Neural cell (in vitro differentiated cells): ENCODE measurements around the gene KASH5. TPM values are rescaled to one million over a fixed set of nuclear protein-coding genes. Genes with fewer than 3 reads are reported as not detected.

Experiments used
- H2AFZ ChIP-seq: fragments of 200-600, 300-800 bp; sonication (generic), shearing (Covaris generic); 2 replicates; pipeline ENCODE4 v1.6.0; 2014; ENCODE audit warnings: low read depth, mild to moderate bottlenecking, antibody characterized with exemption, low read length, moderate library complexity
- H3F3A ChIP-seq: fragments of 200-600 bp; shearing (Covaris generic); 2 replicates; pipeline ENCODE4 v1.6.1; 2016; ENCODE audit warnings: mild to moderate bottlenecking, moderate library complexity, mixed read lengths, antibody characterized with exemption, low read length; ENCODE audit not compliant: insufficient read depth, poor library complexity, severe bottlenecking
- H3K27ac ChIP-seq: fragments of 200-600, 300-800 bp; sonication (generic), shearing (Covaris generic); 2 replicates; pipeline ENCODE4 v1.5.1; 2014; ENCODE audit warnings: mild to moderate bottlenecking, low read length, moderate library complexity
- H3K27me3 ChIP-seq: fragments of 300-800, 200-600 bp; sonication (generic), shearing (Covaris generic); 2 replicates; pipeline ENCODE4 v1.6.0; 2014; ENCODE audit warnings: mild to moderate bottlenecking, low read depth, low read length, moderate library complexity; ENCODE audit not compliant: insufficient read depth
- H3K36me3 ChIP-seq: fragments of 300-800, 200-600 bp; sonication (generic), shearing (Covaris generic); 2 replicates; pipeline ENCODE4 v1.5.1; 2014; ENCODE audit warnings: mild to moderate bottlenecking, antibody characterized with exemption, low read length, moderate library complexity; ENCODE audit not compliant: insufficient read depth
- H3K4me2 ChIP-seq: fragments of 300-800, 200-600 bp; sonication (generic), shearing (Covaris generic); 2 replicates; pipeline ENCODE4 v1.6.0; 2014; ENCODE audit warnings: mild to moderate bottlenecking, low read length
- H3K4me3 ChIP-seq: fragments of 300-800, 200-600 bp; sonication (generic), shearing (Covaris generic); 2 replicates; pipeline ENCODE4 v1.5.1; 2014; ENCODE audit warnings: mild to moderate bottlenecking, low read length, moderate library complexity
- H3K79me2 ChIP-seq: fragments of 200-600 bp; shearing (Covaris generic); replicated peaks from 2 replicates; pipeline ENCODE4 v1.6.0; 2014; ENCODE audit warnings: mild to moderate bottlenecking, low read length, moderate library complexity; ENCODE audit not compliant: insufficient read depth
- H3K9ac ChIP-seq: fragments of 300-800, 200-600 bp; sonication (generic), shearing (Covaris generic); 2 replicates; pipeline ENCODE4 v1.6.1; 2016; ENCODE audit warnings: mild to moderate bottlenecking, low read length, mixed read lengths
- H3K9me2 ChIP-seq: fragments of 200-600 bp; shearing (Covaris generic); 2 replicates; pipeline ENCODE4 v1.6.1; 2016; ENCODE audit warnings: mild to moderate bottlenecking, low read length, mixed read lengths; ENCODE audit not compliant: insufficient read depth
- H3K9me3 ChIP-seq: fragments of 200-600, 300-800 bp; sonication (generic), shearing (Covaris generic); 2 replicates; pipeline ENCODE4 v1.6.1; 2016; ENCODE audit warnings: mild to moderate bottlenecking, mixed run types, low read length, moderate library complexity, mixed read lengths
- H4K20me1 ChIP-seq: fragments of 200-600 bp; shearing (Covaris generic); 2 replicates; pipeline ENCODE4 v1.6.1; 2016; ENCODE audit warnings: mild to moderate bottlenecking, mixed run types; ENCODE audit not compliant: insufficient read depth
- EP300 ChIP-seq: fragments of 450-650 bp; conservative IDR thresholded peaks from 2 replicates; pipeline ENCODE4 v1.6.1; 2014; ENCODE audit warnings: antibody characterized with exemption, mild to moderate bottlenecking, moderate library complexity; ENCODE audit not compliant: poor library complexity, severe bottlenecking
- EZH2 ChIP-seq: fragments of 200-600, 300-800 bp; shearing (Covaris generic), sonication (generic); IDR thresholded peaks from 2 replicates; pipeline ENCODE4 v1.6.1; 2014; ENCODE audit warnings: antibody characterized with exemption, low read length, borderline replicate concordance, mild to moderate bottlenecking; ENCODE audit not compliant: insufficient read depth, poor library complexity, severe bottlenecking
- MXI1 ChIP-seq: fragments of 450-650 bp; conservative IDR thresholded peaks from 2 replicates; pipeline ENCODE4 v1.6.1; 2014; ENCODE audit warnings: antibody characterized with exemption, mild to moderate bottlenecking; ENCODE audit not compliant: poor library complexity, severe bottlenecking
- POLR2AphosphoS5 ChIP-seq: IDR thresholded peaks from 2 replicates; pipeline ENCODE4 v1.6.1; 2012
- RAD21 ChIP-seq: fragments of 450-650 bp; conservative IDR thresholded peaks from 2 replicates; pipeline ENCODE4 v1.6.1; 2014; ENCODE audit warnings: antibody characterized with exemption, mild to moderate bottlenecking, moderate library complexity
- SMC3 ChIP-seq: fragments of 450-650 bp; conservative IDR thresholded peaks from 2 replicates; pipeline ENCODE4 v1.6.1; 2014; ENCODE audit warnings: antibody characterized with exemption, mild to moderate bottlenecking, moderate library complexity; ENCODE audit not compliant: poor library complexity
- TAF1 ChIP-seq: IDR thresholded peaks from 2 replicates; pipeline ENCODE4 v1.6.1; 2012; ENCODE audit warnings: low read depth
- polyA plus RNA-seq: library from polyadenylated mRNA; depleted of rRNA; stranded (reverse); fragments of >200 nt; gene quantifications from 2 replicates; pipeline ENCODE4 v1.2.3, GENCODE V29; 2014
- TF ChIP-seq, protein P1 (sequence below): IDR thresholded peaks from 2 replicates; pipeline ENCODE4 v1.6.1; 2012; ENCODE audit warnings: borderline replicate concordance
- TF ChIP-seq, protein P2 (sequence below): fragments of 450-650 bp; IDR thresholded peaks from 2 replicates; pipeline ENCODE4 v1.5.1; 2014; ENCODE audit warnings: antibody characterized with exemption, mild to moderate bottlenecking, moderate library complexity; ENCODE audit not compliant: poor library complexity, severe bottlenecking

Gene KASH5
- polyA plus RNA-seq, 1 donor from 2014 or later, result 0.11 TPM

DNA sequence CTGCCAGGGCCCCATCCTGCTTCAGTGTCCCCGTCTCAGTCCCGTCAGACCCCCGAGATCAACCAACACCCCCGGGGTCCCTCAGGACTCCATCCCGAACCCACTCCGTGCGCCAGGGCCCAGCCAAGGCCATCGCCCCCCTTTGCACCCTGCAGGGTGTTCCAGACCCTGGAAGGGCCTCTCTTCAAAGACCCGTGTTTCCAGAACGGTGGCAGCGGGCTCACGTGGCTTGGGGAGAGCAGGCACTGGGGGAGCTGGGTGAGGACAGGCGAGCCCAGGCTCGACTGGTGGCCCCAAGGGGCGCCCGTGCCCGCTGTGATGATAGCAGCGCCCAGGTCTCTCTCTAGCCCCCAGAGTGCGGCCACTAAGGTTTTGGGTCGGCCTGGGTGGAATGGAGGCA is 1.4 kb downstream of the KASH5 start (continued):
- TF ChIP-seq EP300 (no peak), RAD21 (no peak), TAF1 (no peak)

DNA sequence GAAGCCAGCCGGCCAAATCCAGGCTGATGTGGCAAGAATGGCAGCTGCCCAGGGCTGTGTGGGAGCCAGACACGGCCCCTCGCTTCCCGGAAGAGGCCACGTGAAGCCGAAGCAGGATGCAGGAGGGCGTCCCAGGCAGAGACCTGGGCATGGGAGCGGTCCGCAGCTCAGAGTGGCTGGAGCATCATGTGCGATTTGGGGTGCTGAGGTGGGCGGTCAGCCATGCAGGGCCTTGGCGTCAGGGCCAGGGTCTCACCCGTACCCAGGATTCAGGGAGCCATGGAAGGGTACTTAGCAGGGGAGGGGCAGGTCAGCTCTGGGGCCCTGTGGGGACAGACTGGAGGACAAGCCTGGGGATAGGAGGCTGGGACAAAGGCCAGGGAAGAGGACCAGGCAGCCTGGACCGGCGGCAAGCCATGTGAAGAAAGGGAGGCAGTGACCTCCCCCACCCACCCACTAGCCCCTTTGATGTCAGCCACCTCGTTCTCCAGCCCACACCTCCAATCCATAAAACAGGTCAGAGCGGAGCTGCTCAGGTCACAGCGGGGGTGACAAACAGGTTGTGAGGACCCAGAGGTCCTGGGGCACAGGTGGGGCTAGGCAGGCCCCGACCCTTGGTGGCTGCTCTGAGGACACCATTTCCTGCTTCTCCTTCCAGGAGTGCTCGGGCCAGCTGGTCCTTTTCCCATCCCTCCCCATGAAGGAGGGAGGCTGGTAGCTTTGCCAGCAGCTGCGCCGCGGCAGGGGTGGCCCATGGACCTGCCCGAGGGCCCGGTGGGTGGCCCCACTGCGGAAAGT is 2.3 kb downstream of the KASH5 start:
- H3K36me3 ChIP-seq, result no peaks in the 10 kb centered on the region
- H3K9me2 ChIP-seq, result no peaks in the 10 kb centered on the region
- H3K27me3 ChIP-seq, result no peaks in the 10 kb centered on the region
- H3K27ac ChIP-seq, result no peak overlapping the region
- no peak for TF ChIP-seq RAD21
- TF ChIP-seq EZH2, result no peak
- no peak for TF ChIP-seq MXI1
- TF ChIP-seq, protein P1, sequence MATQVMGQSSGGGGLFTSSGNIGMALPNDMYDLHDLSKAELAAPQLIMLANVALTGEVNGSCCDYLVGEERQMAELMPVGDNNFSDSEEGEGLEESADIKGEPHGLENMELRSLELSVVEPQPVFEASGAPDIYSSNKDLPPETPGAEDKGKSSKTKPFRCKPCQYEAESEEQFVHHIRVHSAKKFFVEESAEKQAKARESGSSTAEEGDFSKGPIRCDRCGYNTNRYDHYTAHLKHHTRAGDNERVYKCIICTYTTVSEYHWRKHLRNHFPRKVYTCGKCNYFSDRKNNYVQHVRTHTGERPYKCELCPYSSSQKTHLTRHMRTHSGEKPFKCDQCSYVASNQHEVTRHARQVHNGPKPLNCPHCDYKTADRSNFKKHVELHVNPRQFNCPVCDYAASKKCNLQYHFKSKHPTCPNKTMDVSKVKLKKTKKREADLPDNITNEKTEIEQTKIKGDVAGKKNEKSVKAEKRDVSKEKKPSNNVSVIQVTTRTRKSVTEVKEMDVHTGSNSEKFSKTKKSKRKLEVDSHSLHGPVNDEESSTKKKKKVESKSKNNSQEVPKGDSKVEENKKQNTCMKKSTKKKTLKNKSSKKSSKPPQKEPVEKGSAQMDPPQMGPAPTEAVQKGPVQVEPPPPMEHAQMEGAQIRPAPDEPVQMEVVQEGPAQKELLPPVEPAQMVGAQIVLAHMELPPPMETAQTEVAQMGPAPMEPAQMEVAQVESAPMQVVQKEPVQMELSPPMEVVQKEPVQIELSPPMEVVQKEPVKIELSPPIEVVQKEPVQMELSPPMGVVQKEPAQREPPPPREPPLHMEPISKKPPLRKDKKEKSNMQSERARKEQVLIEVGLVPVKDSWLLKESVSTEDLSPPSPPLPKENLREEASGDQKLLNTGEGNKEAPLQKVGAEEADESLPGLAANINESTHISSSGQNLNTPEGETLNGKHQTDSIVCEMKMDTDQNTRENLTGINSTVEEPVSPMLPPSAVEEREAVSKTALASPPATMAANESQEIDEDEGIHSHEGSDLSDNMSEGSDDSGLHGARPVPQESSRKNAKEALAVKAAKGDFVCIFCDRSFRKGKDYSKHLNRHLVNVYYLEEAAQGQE, result no peak
- TF ChIP-seq, protein P2, sequence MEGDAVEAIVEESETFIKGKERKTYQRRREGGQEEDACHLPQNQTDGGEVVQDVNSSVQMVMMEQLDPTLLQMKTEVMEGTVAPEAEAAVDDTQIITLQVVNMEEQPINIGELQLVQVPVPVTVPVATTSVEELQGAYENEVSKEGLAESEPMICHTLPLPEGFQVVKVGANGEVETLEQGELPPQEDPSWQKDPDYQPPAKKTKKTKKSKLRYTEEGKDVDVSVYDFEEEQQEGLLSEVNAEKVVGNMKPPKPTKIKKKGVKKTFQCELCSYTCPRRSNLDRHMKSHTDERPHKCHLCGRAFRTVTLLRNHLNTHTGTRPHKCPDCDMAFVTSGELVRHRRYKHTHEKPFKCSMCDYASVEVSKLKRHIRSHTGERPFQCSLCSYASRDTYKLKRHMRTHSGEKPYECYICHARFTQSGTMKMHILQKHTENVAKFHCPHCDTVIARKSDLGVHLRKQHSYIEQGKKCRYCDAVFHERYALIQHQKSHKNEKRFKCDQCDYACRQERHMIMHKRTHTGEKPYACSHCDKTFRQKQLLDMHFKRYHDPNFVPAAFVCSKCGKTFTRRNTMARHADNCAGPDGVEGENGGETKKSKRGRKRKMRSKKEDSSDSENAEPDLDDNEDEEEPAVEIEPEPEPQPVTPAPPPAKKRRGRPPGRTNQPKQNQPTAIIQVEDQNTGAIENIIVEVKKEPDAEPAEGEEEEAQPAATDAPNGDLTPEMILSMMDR, result no peak
- no peak for TF ChIP-seq SMC3
- no peak for TF ChIP-seq EP300
- TF ChIP-seq TAF1, result no peak
- H3K4me2 ChIP-seq, result no peak overlapping the region
- H2AFZ ChIP-seq, result no peak overlapping the region
- H3K9me3 ChIP-seq, result no peaks in the 10 kb centered on the region
- H4K20me1 ChIP-seq, result no peaks in the 10 kb centered on the region
- no peaks in the 10 kb centered on the region for H3F3A ChIP-seq
- no peak overlapping the region for H3K9ac ChIP-seq
- no peaks in the 10 kb centered on the region for H3K79me2 ChIP-seq
- no peak overlapping the region for H3K4me3 ChIP-seq

DNA sequence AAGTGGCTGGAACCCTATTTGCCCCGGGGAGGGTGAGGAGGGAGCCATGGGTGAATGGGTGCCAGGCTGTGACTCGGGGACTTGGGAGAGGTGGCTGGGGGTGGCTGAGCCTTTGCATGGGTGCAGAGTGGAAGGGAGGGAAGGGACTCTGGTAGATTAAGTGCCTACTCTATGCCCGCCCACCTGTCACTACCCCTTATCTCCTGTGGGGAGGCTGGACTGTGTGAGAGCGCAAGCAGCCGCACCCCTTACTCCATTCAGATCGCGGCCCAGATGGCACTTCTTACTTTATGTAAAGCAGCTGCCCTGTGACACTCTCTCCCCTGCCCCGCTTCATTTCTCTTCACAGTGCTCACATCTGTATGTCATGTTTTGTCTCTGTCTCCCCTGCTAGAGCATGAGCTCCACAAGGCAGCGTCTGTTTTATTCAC is 2.9 kb downstream of the KASH5 start:
- Histone ChIP-seq H3K9me3 (no peaks in the 10 kb centered on the region), H4K20me1 (no peaks in the 10 kb centered on the region), H3K9me2 (no peaks in the 10 kb centered on the region), H2AFZ (no peak overlapping the region), H3K9ac (no peak overlapping the region), H3K36me3 (no peaks in the 10 kb centered on the region), H3K27ac (no peak overlapping the region), H3F3A (no peaks in the 10 kb centered on the region), H3K27me3 (no peaks in the 10 kb centered on the region), H3K4me2 (no peak overlapping the region), H3K79me2 (no peaks in the 10 kb centered on the region), H3K4me3 (no peak overlapping the region)
- no peak for TF ChIP-seq SMC3
- no peak for TF ChIP-seq RAD21
- TF ChIP-seq, protein P1, result no peak
- TF ChIP-seq EZH2, result no peak
- TF ChIP-seq MXI1, result no peak
- no peak for TF ChIP-seq POLR2AphosphoS5
- no peak for TF ChIP-seq TAF1
